NCI-H2171 (cell line): Measurements from ENCODE around the gene UNC13C.
"Not testable (repeated sequence)": the region's sequence is repeated elsewhere in the genome, so short reads cannot be mapped to it uniquely, and the experiment has no call there.

Experiments used
- DNase-seq: peaks from one replicate; lab custom pipeline; 2025; lab: John Stamatoyannopoulos, UW

Gene UNC13C

DNA sequence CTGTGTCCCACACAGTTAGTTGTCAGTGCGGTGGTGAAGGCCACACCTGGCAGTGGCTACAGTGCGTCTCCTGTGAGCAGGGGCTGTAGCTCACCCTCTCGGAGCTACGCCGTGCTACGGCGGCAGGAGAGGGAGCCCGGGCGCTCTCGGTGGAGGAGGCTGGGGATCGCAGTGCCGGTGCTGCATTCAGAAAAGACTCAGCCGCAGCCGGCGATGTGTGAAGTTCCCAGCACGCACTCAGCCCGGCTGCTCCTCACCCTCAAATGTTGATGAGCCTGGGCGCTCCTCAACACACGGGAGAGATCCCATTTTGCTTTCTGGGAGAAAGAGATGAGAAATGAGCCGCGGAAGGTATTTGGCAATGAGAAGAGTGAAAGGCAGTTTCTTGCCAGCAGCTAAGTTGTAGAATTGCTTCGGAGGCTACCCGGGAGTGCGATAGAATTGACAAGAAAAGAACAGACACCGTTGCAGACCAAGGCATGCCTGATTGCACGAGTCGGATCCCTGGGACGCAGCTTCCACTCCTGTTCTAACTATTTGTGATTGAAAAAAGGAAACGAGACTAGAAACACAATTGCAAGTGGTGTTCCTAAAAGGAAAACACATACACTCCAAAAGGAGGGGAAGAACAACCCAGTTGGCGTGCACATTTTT, at the start of gene UNC13C:
Gene UNC13C (plus strand): TSS at position 189 of the 654 bp plus-strand sequence. CDS start 34,463 bp downstream, outside the sequence.
- no peak for DNase-seq

DNA sequence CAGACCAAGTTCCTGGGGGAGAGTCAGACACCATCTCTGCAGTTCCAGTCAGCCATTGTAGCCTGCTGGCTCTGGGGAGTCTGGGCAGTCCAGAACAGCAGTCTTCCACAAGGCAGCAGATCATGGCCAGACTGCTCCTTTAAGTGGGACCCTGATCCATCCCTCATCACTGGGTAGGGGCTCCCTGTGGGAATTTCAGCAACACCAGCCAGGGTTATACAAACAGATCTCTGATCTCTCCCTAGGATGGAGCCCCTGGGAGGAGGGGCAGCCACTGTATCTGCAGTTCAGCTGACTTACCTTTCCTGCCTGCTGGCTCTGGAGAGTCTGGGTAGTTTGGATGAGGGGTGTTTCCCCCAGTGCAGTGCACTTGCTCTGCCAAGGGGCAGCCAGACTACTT, 42.1 kb upstream of the UNC13C start:
- no peak for DNase-seq

GRCh38 chr15:53937632-53938031, 40.6 kb upstream of the UNC13C start:
- not testable (repeated sequence) for DNase-seq

- no peak for DNase-seq
Measured at GRCh38 chr15:53950572-53950971, 27.7 kb upstream of the UNC13C start.

- no peak for DNase-seq
Measured at GRCh38 chr15:53955396-53955795, 22.8 kb upstream of the UNC13C start.

- DNase-seq = no peak
Measured at GRCh38 chr15:53962646-53963561, 15.3 kb upstream of the UNC13C start.

GRCh38 chr15:53963801-53964200, 14.4 kb upstream of the UNC13C start:
- no peak for DNase-seq

DNA sequence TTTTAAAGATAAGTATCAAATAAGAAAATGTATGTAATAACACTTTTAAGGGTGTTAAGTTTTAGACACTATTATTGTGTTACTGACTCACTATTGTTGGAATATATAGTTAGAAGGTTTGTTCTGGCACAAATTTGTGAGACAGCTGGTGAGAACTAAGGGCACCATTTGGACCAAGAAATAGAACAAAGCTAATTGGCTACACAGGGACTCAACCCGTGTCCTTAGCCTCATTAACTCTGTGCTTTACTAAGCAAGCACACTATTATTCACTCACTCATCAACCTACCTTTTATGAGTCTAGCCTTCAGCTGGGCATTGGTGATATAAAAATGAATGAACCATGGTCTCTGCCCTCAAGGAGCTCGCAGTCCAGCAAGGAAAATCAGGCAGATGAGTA, 4.1 kb upstream of the UNC13C start:
- no peak for DNase-seq

DNA sequence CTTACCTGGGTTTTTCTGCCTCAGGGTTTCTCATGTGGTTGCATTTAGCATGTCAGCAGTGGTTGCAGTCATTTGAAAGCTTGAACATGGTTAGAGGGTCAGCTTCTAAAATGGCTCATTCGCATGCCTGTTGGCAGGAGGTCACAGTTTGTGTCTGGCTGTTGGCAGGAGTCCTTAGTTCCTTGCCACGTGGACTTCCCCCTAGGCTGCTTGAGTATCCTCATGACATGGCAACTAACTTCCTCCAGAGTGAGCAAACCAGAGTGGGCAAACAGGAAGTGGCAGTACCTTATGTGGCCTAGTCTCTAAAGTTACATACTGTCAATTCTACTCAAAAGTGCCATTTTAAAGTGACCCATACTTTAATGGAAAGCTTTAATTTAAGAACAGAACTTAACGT, 3.4 kb upstream of the UNC13C start:
- no peak for DNase-seq

GRCh38 chr15:53976844-53977392, 1.3 kb upstream of the UNC13C start:
- no peak for DNase-seq

DNA sequence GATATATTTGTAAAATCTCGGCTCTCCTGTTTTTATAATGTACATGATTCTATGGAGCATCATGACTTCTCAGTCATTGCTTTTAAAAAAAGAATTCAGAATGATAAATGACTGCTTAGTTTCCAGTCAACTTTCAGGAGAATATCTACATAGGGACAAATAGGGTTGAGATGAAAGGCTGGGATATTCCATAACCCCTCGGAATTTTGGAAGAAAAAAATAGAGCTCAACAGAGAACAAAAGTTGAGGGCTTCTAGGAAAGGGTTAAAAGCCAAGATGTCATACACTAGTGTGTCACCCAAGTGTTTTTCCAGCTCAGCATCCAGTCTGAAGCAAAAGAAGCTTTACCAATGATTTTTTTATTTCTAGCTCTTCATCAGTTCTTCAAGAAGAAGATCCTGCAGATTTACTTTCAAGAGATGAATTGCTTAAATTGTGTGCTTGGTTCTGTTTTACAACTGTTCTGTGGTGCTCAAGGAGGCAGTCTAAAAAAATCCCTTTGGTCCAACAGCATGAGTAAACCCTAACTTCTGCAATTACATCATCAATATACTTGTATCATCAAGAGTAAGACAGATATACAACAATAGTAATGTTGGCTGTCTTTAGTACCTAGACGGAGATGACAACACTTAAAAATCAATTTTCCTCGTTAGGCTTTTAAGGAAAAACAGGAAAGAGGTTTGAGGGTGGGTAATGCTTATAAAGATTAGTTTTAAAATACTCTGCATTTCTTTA, 979 bp downstream of the UNC13C start:
- no peak for DNase-seq

- no peak for DNase-seq
Measured at GRCh38 chr15:53980021-53980420, 1.8 kb downstream of the UNC13C start.

- DNase-seq = no peak
Measured at GRCh38 chr15:53982071-53982680, 3.9 kb downstream of the UNC13C start.

DNA sequence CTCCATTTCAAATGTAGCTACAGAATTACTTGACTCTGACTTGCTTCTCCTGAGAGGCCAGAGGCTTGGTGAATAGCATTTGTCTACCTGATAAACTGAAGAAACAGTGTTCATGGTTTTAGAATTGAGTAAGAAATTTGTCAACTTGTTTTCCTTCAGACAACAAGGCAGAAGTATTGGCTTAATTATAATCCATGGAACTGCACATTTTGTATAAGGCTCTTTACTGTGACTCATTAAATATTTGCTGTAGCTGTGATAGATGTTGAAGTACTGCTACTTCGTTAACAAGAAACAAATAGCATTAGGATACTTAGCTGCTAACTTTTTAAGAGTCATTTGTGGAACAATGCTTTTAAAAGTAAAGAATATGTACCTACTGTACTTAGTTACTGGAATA, 4.6 kb downstream of the UNC13C start:
- no peak for DNase-seq

DNA sequence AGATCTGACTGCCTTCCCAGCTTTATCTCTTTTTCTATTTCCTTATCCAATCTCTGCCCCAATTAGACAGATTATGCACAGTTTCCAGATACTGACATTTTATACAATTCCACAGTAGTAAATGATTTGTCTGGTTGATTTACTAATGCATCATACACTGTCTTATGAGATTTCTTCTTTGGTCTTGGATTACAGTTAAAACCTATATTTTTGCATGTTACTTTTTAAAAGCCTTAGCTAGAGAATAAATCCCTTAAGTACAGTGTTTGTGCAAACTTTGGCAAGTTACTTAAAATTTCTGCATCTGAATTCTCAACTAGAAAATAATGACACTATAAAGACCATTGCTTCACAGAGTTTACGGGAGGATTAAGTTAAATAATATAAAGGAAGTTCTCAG, 6.0 kb downstream of the UNC13C start:
- DNase-seq = no peak

DNA sequence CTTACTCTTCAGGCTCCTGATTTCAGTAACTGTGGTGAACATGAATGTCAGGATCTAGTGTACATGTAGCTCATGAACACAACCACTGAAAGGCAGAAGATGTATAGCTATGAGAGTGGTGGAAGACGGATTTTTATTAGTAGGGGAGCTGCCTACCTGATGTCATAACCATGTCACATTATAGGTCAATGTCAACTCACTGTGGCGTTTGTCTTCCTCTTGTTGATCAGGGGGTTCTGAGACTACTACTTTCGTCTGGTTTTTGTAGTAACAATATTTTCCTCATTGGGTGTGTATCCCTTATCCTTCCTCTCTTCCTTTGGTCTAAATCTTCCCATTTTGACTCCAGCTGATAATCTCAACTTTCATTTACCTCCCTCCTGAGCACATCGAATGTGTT, 7.3 kb downstream of the UNC13C start:
- no peak for DNase-seq

DNA sequence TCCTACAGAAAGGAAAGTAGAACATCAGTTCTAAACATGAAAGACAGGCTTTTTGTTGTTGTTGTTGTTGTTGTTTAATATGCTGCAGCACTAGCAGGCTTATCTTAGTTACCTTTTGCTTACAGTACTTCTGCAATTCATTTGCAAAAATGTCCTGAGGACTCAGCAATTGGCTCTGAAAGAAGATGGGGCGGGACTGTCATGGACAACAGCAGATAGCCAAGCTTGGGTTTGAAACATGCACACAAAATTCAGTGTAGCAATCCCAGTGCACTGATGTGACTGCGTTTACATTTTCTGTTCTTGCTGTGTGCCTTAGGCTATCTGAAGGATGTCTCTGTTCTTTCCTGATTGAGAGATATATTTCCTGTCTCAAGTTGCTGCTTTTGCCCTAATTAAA, 9.2 kb downstream of the UNC13C start:
- no peak for DNase-seq

DNA sequence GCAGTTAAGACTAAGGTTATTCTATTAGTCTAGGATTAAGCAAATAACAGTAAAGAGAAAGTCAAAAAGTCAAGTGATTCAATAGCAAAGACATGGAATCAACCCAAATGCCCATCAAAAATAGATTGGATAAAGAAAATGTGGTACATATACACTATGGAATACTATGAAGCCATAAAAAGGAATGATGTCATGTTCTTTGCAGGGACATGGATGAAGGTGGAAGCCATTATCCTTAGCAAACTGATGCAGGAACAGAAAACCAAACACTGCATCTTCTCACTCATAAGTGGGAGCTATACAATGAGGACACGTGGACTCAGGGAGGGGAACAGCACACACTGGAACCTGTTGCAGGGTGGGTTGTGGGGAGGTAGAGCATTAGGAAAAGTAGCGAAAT, 29.0 kb downstream of the UNC13C start:
- DNase-seq = no peak

DNA sequence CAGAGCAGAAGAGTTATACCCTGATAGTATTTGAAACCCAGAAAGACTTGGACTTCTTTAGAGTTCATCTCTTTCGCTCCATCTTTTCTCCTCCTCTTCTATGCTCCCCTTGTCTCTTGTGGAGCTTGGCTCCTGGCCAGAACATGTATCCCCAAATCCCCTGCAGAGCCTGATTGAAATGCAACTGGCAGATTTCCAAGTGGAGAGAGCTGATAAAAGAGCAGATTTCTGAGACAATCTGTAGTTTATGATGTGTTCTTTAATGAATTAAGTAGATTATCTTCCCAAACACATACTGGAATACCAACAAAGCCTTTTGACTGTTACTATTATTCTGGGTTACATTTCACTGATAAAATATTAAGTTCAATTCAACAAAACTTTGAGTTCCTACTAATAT, 33.4 kb downstream of the UNC13C start:
- no peak for DNase-seq

DNA sequence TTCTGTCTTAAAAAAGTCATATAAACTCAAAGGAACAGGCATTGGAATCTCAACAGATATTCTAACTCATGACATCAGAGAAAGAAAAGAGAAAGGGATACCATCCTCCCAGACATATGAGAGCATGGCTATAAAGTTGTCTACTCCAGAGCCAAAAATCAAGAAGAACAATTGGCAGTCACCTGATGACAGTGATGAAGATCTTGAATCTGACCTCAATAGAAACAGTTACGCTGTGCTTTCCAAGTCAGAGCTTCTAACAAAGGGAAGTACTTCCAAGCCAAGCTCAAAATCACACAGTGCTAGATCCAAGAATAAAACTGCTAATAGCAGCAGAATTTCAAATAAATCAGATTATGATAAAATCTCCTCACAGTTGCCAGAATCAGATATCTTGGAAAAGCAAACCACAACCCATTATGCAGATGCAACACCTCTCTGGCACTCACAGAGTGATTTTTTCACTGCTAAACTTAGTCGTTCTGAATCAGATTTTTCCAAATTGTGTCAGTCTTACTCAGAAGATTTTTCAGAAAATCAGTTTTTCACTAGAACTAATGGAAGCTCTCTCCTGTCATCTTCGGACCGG, 35.9 kb downstream of the UNC13C start:
- DNase-seq = no peak

- no peak for DNase-seq
Measured at GRCh38 chr15:54017251-54017650, 39.0 kb downstream of the UNC13C start.

DNA sequence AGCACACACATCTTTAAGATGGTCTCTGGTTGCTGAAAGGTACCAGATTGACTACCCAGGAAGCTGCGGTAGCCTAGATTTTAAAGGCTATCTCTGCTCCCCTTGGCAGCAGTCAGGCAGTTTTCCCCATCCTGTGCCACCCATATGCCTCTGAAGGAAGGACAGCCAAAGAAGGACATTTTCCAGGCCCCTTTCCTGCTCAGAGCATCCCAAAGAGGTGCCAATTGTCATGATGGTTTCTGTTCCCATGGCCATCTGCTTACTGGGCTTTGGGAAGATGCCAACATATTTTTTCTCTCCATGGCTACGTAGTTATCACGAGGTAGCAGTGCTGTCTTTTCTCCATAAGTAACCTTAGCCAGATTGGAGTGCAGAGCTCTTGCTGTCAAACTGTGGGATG, 39.7 kb downstream of the UNC13C start:
- no peak for DNase-seq
